VCaP (cell line): ENCODE data around the gene SSRP1.

ENCODE experiments used
- H3K27ac ChIP-seq: fragments of 450-650 bp; 2 replicates; pipeline ENCODE4 v1.5.1; 2017
- CTCF ChIP-seq: fragments of 450-650 bp; conservative IDR thresholded peaks from 2 replicates; pipeline ENCODE4 v1.5.1; 2017; ENCODE audit warnings: mild to moderate bottlenecking, moderate library complexity

The SSRP1 gene

GRCh38 chr11:57358991-57359390, 23.3 kb upstream of the SSRP1 start:
- H3K27ac ChIP-seq = no peak overlapping the region
- no peak for TF ChIP-seq CTCF

DNA sequence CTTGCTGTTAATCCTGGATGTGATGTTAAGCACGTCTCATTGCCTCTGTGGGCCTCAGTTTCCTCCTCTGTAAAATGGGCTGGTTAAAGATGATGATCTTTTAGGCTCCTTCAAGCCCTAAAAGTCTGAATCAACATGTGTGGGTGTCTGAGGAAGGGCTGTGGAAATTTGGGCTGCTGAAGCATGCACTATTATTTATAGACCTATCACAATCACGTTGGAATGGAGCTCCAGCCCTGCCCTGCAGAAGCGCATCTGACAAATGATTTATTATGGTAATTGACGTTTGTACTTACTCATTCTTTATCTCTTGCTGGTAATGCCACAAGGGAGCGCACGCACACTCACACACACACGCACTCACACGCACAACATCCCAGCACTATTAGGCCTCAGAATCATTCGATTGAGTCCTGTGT, 22.9 kb upstream of the SSRP1 start:
- no peak overlapping the region for H3K27ac ChIP-seq
- no peak for TF ChIP-seq CTCF

GRCh38 chr11:57357856-57358255, 22.2 kb upstream of the SSRP1 start:
- no peak for TF ChIP-seq CTCF
- H3K27ac ChIP-seq = no peak overlapping the region

DNA sequence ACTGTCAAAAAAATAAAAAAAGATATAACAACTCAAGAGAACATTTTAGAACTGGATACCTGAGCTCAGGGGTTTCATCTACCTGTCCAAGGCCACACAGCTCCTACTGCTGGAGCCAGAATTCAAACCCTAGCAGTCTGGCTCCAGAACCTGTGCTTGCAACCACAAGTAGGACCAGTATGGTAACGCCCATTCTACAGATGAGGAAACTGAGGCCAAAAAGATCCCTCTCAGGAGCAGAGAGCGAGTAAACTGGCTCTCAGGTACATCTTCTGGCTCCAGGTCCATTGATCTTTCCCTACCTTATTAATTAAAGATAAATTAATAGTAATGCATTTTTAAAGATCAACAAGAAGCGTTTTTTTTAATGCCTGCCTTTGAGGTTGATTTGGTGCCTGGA, 21.6 kb upstream of the SSRP1 start:
- no peak for TF ChIP-seq CTCF
- no peak overlapping the region for H3K27ac ChIP-seq

DNA sequence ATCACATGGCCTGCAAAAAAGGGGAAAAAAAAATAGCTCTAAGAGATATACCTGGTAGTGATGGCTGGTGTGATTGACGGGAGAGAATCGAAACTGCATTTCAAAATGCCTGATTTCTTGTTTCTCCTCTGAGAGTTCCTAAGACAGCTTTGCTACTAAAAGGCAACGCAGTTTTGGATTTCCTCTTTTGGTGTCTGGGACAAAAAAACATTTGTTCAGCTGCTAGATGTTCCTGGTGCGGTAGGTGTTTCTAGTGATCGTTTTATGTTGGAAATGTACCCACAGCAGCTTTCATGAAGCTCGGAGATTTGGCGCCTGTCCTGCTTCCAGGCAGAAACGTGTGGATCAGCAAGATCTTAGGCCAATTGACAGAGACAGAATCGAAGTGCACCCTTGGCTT, 20.6 kb upstream of the SSRP1 start:
- no peak overlapping the region for H3K27ac ChIP-seq
- TF ChIP-seq CTCF = no peak

DNA sequence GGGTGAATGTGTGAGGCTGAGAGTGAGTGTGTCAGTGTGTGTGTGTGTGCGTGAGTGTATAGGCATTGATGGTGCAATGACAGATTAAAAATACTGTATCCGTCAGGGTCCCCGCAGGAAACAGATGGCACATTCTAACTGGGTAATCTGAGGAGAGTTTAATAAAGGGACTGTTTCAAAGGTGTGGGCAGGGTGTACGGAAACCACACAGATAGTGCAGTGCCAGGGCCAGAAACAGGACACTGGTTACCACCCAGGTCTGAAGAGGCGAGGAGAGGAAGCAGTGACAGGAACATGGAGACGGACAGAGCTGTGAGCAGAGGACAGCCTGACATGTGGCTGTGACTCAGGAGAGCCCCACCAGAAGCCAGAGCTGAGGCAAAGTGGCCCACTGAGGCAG, 19.0 kb upstream of the SSRP1 start:
- no peak for TF ChIP-seq CTCF
- no peak overlapping the region for H3K27ac ChIP-seq

- H3K27ac ChIP-seq = no peak overlapping the region
- TF ChIP-seq CTCF = no peak
Observed at GRCh38 chr11:57353852-57354251, 18.2 kb upstream of the SSRP1 start.

GRCh38 chr11:57353446-57353845, 17.8 kb upstream of the SSRP1 start:
- H3K27ac ChIP-seq = no peak overlapping the region

More at GRCh38 chr11:57353446-57353845, 17.8 kb upstream of the SSRP1 start:
- no peak for TF ChIP-seq CTCF
